CD4-positive, alpha-beta T cell treated with Interferon gamma for 1 hour (primary cell): ENCODE data around the gene PEAK1.

Source experiments
- DNase-seq: peaks from one replicate; pipeline ENCODE4 v3.0.0-alpha.2; 2020

PEAK1 gene

GRCh38 chr15:77167406-77167805 is 252.5 kb downstream of the PEAK1 start:
- DNase-seq, result no peak

- DNase-seq, result no peak
Measured at GRCh38 chr15:77163781-77164384, 256.0 kb downstream of the PEAK1 start.

- no peak for DNase-seq
Measured at GRCh38 chr15:77162872-77163633, 256.9 kb downstream of the PEAK1 start.

GRCh38 chr15:77160562-77161478 is 259.1 kb downstream of the PEAK1 start:
- no peak for DNase-seq

- peak; percentile 38 for DNase-seq
Measured at GRCh38 chr15:77156000-77156399, 263.9 kb downstream of the PEAK1 start.

GRCh38 chr15:77148191-77148590 is 271.7 kb downstream of the PEAK1 start:
- DNase-seq, result no peak

- DNase-seq, result no peak
Measured at GRCh38 chr15:77145370-77145769, 274.5 kb downstream of the PEAK1 start.

- DNase-seq, result no peak
Measured at GRCh38 chr15:77144492-77145070, 275.3 kb downstream of the PEAK1 start.

- DNase-seq, result no peak
Measured at GRCh38 chr15:77144026-77144425, 275.9 kb downstream of the PEAK1 start.

- no peak for DNase-seq
Measured at GRCh38 chr15:77143616-77144015, 276.3 kb downstream of the PEAK1 start.

- no peak for DNase-seq
Measured at GRCh38 chr15:77143191-77143590, 276.7 kb downstream of the PEAK1 start.

GRCh38 chr15:77140220-77140619 is 279.7 kb downstream of the PEAK1 start:
- DNase-seq, result no peak

- DNase-seq, result no peak
Measured at GRCh38 chr15:77139312-77139711, 280.6 kb downstream of the PEAK1 start.

- DNase-seq, result no peak
Measured at GRCh38 chr15:77138167-77138522, 281.8 kb downstream of the PEAK1 start.

- no peak for DNase-seq
Measured at GRCh38 chr15:77135181-77135580, 284.7 kb downstream of the PEAK1 start.

- DNase-seq, result no peak
Measured at GRCh38 chr15:77130315-77130930, 289.5 kb downstream of the PEAK1 start.

GRCh38 chr15:77127626-77128025 is 292.3 kb downstream of the PEAK1 start:
- no peak for DNase-seq

- DNase-seq, result no peak
Measured at GRCh38 chr15:77126529-77127326, 293.2 kb downstream of the PEAK1 start.

GRCh38 chr15:77123854-77124253 is 296.1 kb downstream of the PEAK1 start:
- DNase-seq, result no peak

GRCh38 chr15:77122576-77122975 is 297.3 kb downstream of the PEAK1 start:
- DNase-seq, result no peak

GRCh38 chr15:77121599-77121998 is 298.3 kb downstream of the PEAK1 start:
- DNase-seq, result no peak

GRCh38 chr15:77120576-77120975 is 299.3 kb downstream of the PEAK1 start:
- no peak for DNase-seq
